Pericardium fibroblast (primary cell): Measurements from ENCODE around the gene STAT6. TPM values are rescaled to one million over a fixed set of nuclear protein-coding genes. Genes with fewer than 3 reads are reported as not detected.

Experiments used
- total RNA-seq: library from RNA; depleted of rRNA; stranded (reverse); fragments of >200 nt; gene quantifications from 2 replicates; pipeline ENCODE4 v1.2.3, GENCODE V29; 2015

Gene STAT6
- 85.1 and 89.0 TPM in 2 replicates for total RNA-seq

GRCh38 chr12:57111031-57111734, at the start of gene STAT6:
Gene STAT6, minus strand, starts transcription at chr12:57111362. Its CDS starts 3,084 bp downstream, at chr12:57108278.

GRCh38 chr12:57146961-57147944, 36.1 kb upstream of the STAT6 start, which contains the start of gene LRP1-AS:
Gene LRP1-AS, minus strand, starts transcription at chr12:57147619.

GRCh38 chr12:57127726-57128518, 16.8 kb upstream of the STAT6 start, which contains the start of gene LRP1:
Gene LRP1, plus strand, starts transcription at chr12:57128483. Its CDS starts 482 bp downstream, at chr12:57128965.

GRCh38 chr12:57088354-57089270, 22.6 kb downstream of the STAT6 start, which contains the start of gene NAB2:
Gene NAB2, plus strand, starts transcription at chr12:57089114. Its CDS starts 158 bp downstream, at chr12:57089272.

GRCh38 chr12:57078519-57079404, 32.4 kb downstream of the STAT6 start, which contains the start of gene NEMP1:
Gene NEMP1, minus strand, starts transcription at chr12:57078791. Its CDS starts 46 bp downstream, at chr12:57078745.

GRCh38 chr12:57049890-57050289, 61.3 kb downstream of the STAT6 start, which contains the start of gene MYO1A:
Gene MYO1A, minus strand, starts transcription at chr12:57050129. Its CDS starts 1,806 bp downstream, at chr12:57048323.

Other genes starting within 250 kb of the STAT6 start
- not detected in 2 replicates for gene SDR9C7, start 177.0 kb downstream of the STAT6 start, total RNA-seq
- gene RDH16, start 153.8 kb downstream of the STAT6 start, total RNA-seq, result not detected in 2 replicates
- gene ZBTB39, start 104.8 kb downstream of the STAT6 start, total RNA-seq, result 3.1 and 3.4 TPM in 2 replicates
- gene TAC3, start 94.8 kb downstream of the STAT6 start, total RNA-seq, result not detected in 2 replicates
- not detected in 2 replicates for gene MYO1A, start 61.2 kb downstream of the STAT6 start, total RNA-seq
- 2.6 and 4.4 TPM in 2 replicates for gene NEMP1, start 32.6 kb downstream of the STAT6 start, total RNA-seq
- gene NAB2, start 22.2 kb downstream of the STAT6 start, total RNA-seq, result 51.7 and 61.9 TPM in 2 replicates
- 323 and 558 TPM in 2 replicates for gene LRP1, start 17.1 kb upstream of the STAT6 start, total RNA-seq
- gene LRP1-AS, start 36.3 kb upstream of the STAT6 start, total RNA-seq, result not detected in 2 replicates
- 12.1 and 14.1 TPM in 2 replicates for gene NXPH4, start 105.4 kb upstream of the STAT6 start, total RNA-seq
- gene SHMT2, start 118.3 kb upstream of the STAT6 start, total RNA-seq, result 169 and 252 TPM in 2 replicates
- gene STAC3, start 139.8 kb upstream of the STAT6 start, total RNA-seq, result 1.6 TPM in 1 of 2 replicates, not detected in the other